HG02870 (cell line): ENCODE data around the gene PGBD2.
"Not testable (repeated sequence)": the region's sequence is repeated elsewhere in the genome, so short reads cannot be mapped to it uniquely, and the experiment has no call there.

ENCODE experiments used
- ATAC-seq: cut with Tn5 transposase; IDR thresholded peaks from one replicate; pipeline ENCODE4 v1.9.1; 2021; ENCODE audit warnings: mild to moderate bottlenecking, moderate library complexity; ENCODE audit not compliant: unreplicated experiment

PGBD2 gene

GRCh38 chr1:248924696-248925532 lies 18.9 kb downstream of the PGBD2 start:
- peak; percentile 84 for ATAC-seq

- ATAC-seq = not testable (repeated sequence)
These were observed 19.8 kb downstream of the PGBD2 start for GRCh38 chr1:248925859-248926258.

GRCh38 chr1:248926401-248927182 lies 20.6 kb downstream of the PGBD2 start:
- ATAC-seq = no peak

- not testable (repeated sequence) for ATAC-seq
These were observed 21.2 kb downstream of the PGBD2 start for GRCh38 chr1:248927283-248927682.

GRCh38 chr1:248928122-248928521 lies 22.1 kb downstream of the PGBD2 start:
- ATAC-seq = not testable (repeated sequence)

GRCh38 chr1:248930037-248930436 lies 24.0 kb downstream of the PGBD2 start:
- not testable (repeated sequence) for ATAC-seq

GRCh38 chr1:248938173-248938809 lies 32.3 kb downstream of the PGBD2 start:
- ATAC-seq = not testable (repeated sequence)

- not testable (repeated sequence) for ATAC-seq
These were observed 38.3 kb downstream of the PGBD2 start for GRCh38 chr1:248944134-248944999.

- ATAC-seq = not testable (repeated sequence)
These were observed 39.0 kb downstream of the PGBD2 start for GRCh38 chr1:248945000-248945423.

- ATAC-seq = not testable (repeated sequence)
These were observed 39.4 kb downstream of the PGBD2 start for GRCh38 chr1:248945453-248945852.

- not testable (repeated sequence) for ATAC-seq
These were observed 39.9 kb downstream of the PGBD2 start for GRCh38 chr1:248945856-248946416.
